C4-2B (cell line): Measurements from ENCODE around the gene CFAP126.
"Not testable (repeated sequence)": the region's sequence is repeated elsewhere in the genome, so short reads cannot be mapped to it uniquely, and the experiment has no call there.

Experiments used
- CTCF ChIP-seq: fragments of 450-650 bp; conservative IDR thresholded peaks from 2 replicates; pipeline ENCODE4 v1.5.1; 2017; ENCODE audit warnings: mild to moderate bottlenecking
- ZFX ChIP-seq: fragments of 450-650 bp; IDR thresholded peaks from 2 replicates; pipeline ENCODE4 v1.6.1; 2017

DNA sequence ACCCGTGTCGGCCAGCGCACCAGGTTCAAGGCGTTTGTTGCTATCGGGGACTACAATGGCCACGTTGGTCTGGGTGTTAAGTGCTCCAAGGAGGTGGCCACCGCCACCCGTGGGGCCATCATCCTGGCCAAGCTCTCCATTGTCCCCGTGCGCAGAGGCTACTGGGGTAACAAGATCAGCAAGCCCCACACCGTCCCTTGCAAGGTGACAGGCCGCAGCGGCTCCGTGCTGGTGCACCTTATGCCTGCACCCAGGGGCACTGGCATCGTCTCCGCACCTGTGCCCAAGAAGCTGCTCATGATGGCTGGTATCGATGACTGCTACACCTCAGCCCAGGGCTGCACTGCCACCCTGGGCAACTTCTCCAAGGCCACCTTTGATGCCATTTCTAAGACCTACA is 38.9 kb upstream of the CFAP126 start:
- not testable (repeated sequence) for TF ChIP-seq CTCF, ZFX
